ENCODE results near the gene TIPRL.
"Not testable (repeated sequence)": the region's sequence is repeated elsewhere in the genome, so short reads cannot be mapped to it uniquely, and the experiment has no call there.

TIPRL gene

GRCh38 chr1:168187177-168187576 is 8.4 kb downstream of the TIPRL start:
- TF ChIP-seq CTCF (IDR thresholded peaks at IDR 0.05; ENCODE audit: borderline replicate concordance, control extremely low read depth, extremely low read depth, insufficient read depth, missing control alignments) = no peak
- no peak for DNase-seq (ENCODE audit: low spot score)
- in situ Hi-C loops (cut with MboI; ENCODE audit: low sequenced_read_pairs, unreplicated experiment) = no loop called here

- in situ Hi-C loops (cut with MboI; ENCODE audit: low sequenced_read_pairs, unreplicated experiment) = no loop called here
- TF ChIP-seq CTCF (IDR thresholded peaks at IDR 0.05; ENCODE audit: borderline replicate concordance, control extremely low read depth, extremely low read depth, insufficient read depth, missing control alignments) = no peak
- no peak for DNase-seq (ENCODE audit: low spot score)
Measured at GRCh38 chr1:168190403-168190802, 11.6 kb downstream of the TIPRL start.

GRCh38 chr1:168195199-168196135 is 16.7 kb downstream of the TIPRL start:
- no peak for DNase-seq (ENCODE audit: low spot score)
- TF ChIP-seq CTCF (IDR thresholded peaks at IDR 0.05; ENCODE audit: borderline replicate concordance, control extremely low read depth, extremely low read depth, insufficient read depth, missing control alignments) = no peak
- in situ Hi-C loops (cut with MboI; ENCODE audit: low sequenced_read_pairs, unreplicated experiment) = no loop called here

GRCh38 chr1:168199056-168199455 is 20.3 kb downstream of the TIPRL start:
- DNase-seq (ENCODE audit: low spot score) = no peak
- TF ChIP-seq CTCF (IDR thresholded peaks at IDR 0.05; ENCODE audit: borderline replicate concordance, control extremely low read depth, extremely low read depth, insufficient read depth, missing control alignments) = no peak
- in situ Hi-C loops (cut with MboI; ENCODE audit: low sequenced_read_pairs, unreplicated experiment) = no loop called here

GRCh38 chr1:168202941-168203654 is 24.3 kb downstream of the TIPRL start:
- in situ Hi-C loops (cut with MboI; ENCODE audit: low sequenced_read_pairs, unreplicated experiment) = no loop called here
- DNase-seq (ENCODE audit: low spot score) = no peak
- no peak for TF ChIP-seq CTCF (IDR thresholded peaks at IDR 0.05; ENCODE audit: borderline replicate concordance, control extremely low read depth, extremely low read depth, insufficient read depth, missing control alignments)

- no peak for TF ChIP-seq CTCF (IDR thresholded peaks at IDR 0.05; ENCODE audit: borderline replicate concordance, control extremely low read depth, extremely low read depth, insufficient read depth, missing control alignments)
- in situ Hi-C loops (cut with MboI; ENCODE audit: low sequenced_read_pairs, unreplicated experiment) = no loop called here
- DNase-seq (ENCODE audit: low spot score) = no peak
Measured at GRCh38 chr1:168206111-168206510, 27.3 kb downstream of the TIPRL start.

GRCh38 chr1:168207673-168208072 is 28.9 kb downstream of the TIPRL start:
- DNase-seq (ENCODE audit: low spot score); in situ Hi-C loops (cut with MboI; ENCODE audit: low sequenced_read_pairs, unreplicated experiment): not testable (repeated sequence)
